HCT116 (cell line): ENCODE data around the gene RARG. TPM values are rescaled to one million over a fixed set of nuclear protein-coding genes. Genes with fewer than 3 reads are reported as not detected.
A peak's percentile ranks its signal among the peaks of the same experiment; 100 is the strongest.

Experiments used
- ATAC-seq: fragments of 200-7000 bp; cut with Tn5 transposase; 2 replicates; pipeline ENCODE4 v1.9.1; 2020; ENCODE audit warnings: mild to moderate bottlenecking, moderate library complexity
- BruUV-seq: library from RNA; stranded (reverse); fragments of 400-500 nt; replicated peaks from 2 replicates; lab custom pipeline; 2021; lab: Mats Ljungman, UMichigan
- CTCF ChIA-PET: fragments of 300-600 bp; sonication (Branson Sonifier 250); formaldehyde crosslinking; loops from one replicate; lab custom pipeline; 2021; ENCODE audit warnings: antibody characterized with exemption; lab: Charles Lee
- POLR2A ChIA-PET: fragments of 300-600, 350-600 bp; sonication (Branson Sonifier 250); formaldehyde crosslinking; loops from one replicate; lab custom pipeline; 2021; ENCODE audit warnings: antibody characterized with exemption; lab: Charles Lee
- RAD21 ChIA-PET, 2 experiments: fragments of 300-600 bp; sonication (Branson Sonifier 250); formaldehyde crosslinking; loops; one replicate each; lab custom pipeline; 2023; ENCODE audit warnings: low total read pairs in 2 of 2; ENCODE audit not compliant: uncharacterized antibody in 2 of 2, unreplicated experiment in 2 of 2, low non-redundant PET in 1 of 2; lab: Charles Lee
- DNase-seq: peaks from one replicate; pipeline ENCODE4 v3.0.0-alpha.2; 2010; ENCODE audit warnings: low read depth, low spot score
- H2AFZ ChIP-seq: fragments of 200-600 bp; shearing (Covaris generic), sonication (generic); 2 replicates; pipeline ENCODE4 v1.6.1; 2017; ENCODE audit warnings: low read depth, mixed run types, mixed read lengths, antibody characterized with exemption, low read length; ENCODE audit not compliant: poor library complexity, severe bottlenecking
- H3K27ac ChIP-seq: 2 replicates; pipeline ENCODE4 v1.5.1; 2012; ENCODE audit warnings: low read depth, low read length
- H3K27me3 ChIP-seq: fragments of 200-600 bp; sonication (generic); 2 replicates; pipeline ENCODE4 v1.6.1; 2016; ENCODE audit warnings: mixed run types, low read length, mixed read lengths; ENCODE audit not compliant: insufficient read depth
- H3K36me3 ChIP-seq, 2 experiments: fragments of 200-500 bp in 1 of 2; fragments of 200-600 bp in 1 of 2; sonication (Bioruptor generic) in 1 of 2; sonication (generic) in 1 of 2; 2 replicates each; pipeline versions ENCODE4 v1.5.1 to v1.6.1; 2014 to 2016; ENCODE audit warnings: low read length in 2 of 2, inconsistent platforms in 1 of 2, mixed read lengths in 1 of 2, mixed run types in 1 of 2; ENCODE audit not compliant: insufficient read depth in 2 of 2, control insufficient read depth in 1 of 2
- H3K4me1 ChIP-seq, 2 experiments: fragments of 200-600 bp in 1 of 2; sonication (generic) in 1 of 2; 2 replicates each; pipeline versions ENCODE4 v1.5.1 to v1.6.1; 2012 to 2017; ENCODE audit warnings: low read length in 2 of 2, inconsistent platforms in 1 of 2, mild to moderate bottlenecking in 1 of 2, mixed read lengths in 1 of 2, mixed run types in 1 of 2, moderate library complexity in 1 of 2; ENCODE audit not compliant: insufficient read depth in 2 of 2, control insufficient read depth in 1 of 2
- H3K4me2 ChIP-seq: fragments of 200-600 bp; sonication (generic); 2 replicates; pipeline ENCODE4 v1.6.1; 2017; ENCODE audit warnings: mixed run types, low read length, mixed read lengths
- H3K4me3 ChIP-seq, 2 experiments: fragments of 200-600 bp in 1 of 2; sonication (generic) in 1 of 2; replicated peaks in 1 of 2; 2 replicates each; pipeline ENCODE4 v1.5.1; 2011 to 2016; ENCODE audit warnings: low read length in 2 of 2, control low read depth in 1 of 2, low read depth in 1 of 2, mild to moderate bottlenecking in 1 of 2, mixed read lengths in 1 of 2, mixed run types in 1 of 2
- H3K79me2 ChIP-seq: fragments of 200-600 bp; sonication (generic); 2 replicates; pipeline ENCODE4 v1.6.1; 2017; ENCODE audit warnings: mild to moderate bottlenecking, mixed run types, low read length, moderate library complexity, mixed read lengths; ENCODE audit not compliant: insufficient read depth
- H3K9ac ChIP-seq: fragments of 200-600 bp; sonication (generic); 2 replicates; pipeline ENCODE4 v1.6.1; 2016; ENCODE audit warnings: low read length, mixed read lengths
- H3K9me2 ChIP-seq: fragments of 200-600 bp; sonication (generic), shearing (Covaris generic); 2 replicates; pipeline ENCODE4 v1.6.1; 2017; ENCODE audit warnings: mixed run types, mild to moderate bottlenecking, moderate library complexity; ENCODE audit not compliant: insufficient read depth
- H3K9me3 ChIP-seq, 2 experiments: fragments of 200-500 bp in 1 of 2; fragments of 200-600 bp in 1 of 2; sonication (Bioruptor generic) in 1 of 2; sonication (generic) in 1 of 2; 2 replicates each; pipeline ENCODE4 v1.6.1; 2014 to 2017; ENCODE audit warnings: low read length in 2 of 2, mixed read lengths in 2 of 2, inconsistent platforms in 1 of 2, low read depth in 1 of 2, mild to moderate bottlenecking in 1 of 2, mixed run types in 1 of 2, moderate library complexity in 1 of 2; ENCODE audit not compliant: control insufficient read depth in 1 of 2, insufficient read depth in 1 of 2
- H4K20me1 ChIP-seq: fragments of 200-600 bp; sonication (generic), shearing (Covaris generic); 2 replicates; pipeline ENCODE4 v1.6.1; 2017; ENCODE audit warnings: mixed run types, mild to moderate bottlenecking, moderate library complexity; ENCODE audit not compliant: insufficient read depth
- EGR1 ChIP-seq: IDR thresholded peaks from 2 replicates; pipeline ENCODE4 v1.6.1; 2012; ENCODE audit warnings: low read depth
- POLR2A ChIP-seq: IDR thresholded peaks from 2 replicates; pipeline ENCODE4 v1.7.0; 2011; ENCODE audit warnings: borderline replicate concordance; ENCODE audit not compliant: insufficient read depth, insufficient read length; ENCODE audit errors: extremely low read depth
- POLR2AphosphoS5 ChIP-seq: IDR thresholded peaks from 2 replicates; pipeline ENCODE4 v1.6.1; 2011; ENCODE audit warnings: mild to moderate bottlenecking, low read depth, low read length, moderate library complexity
- SRF ChIP-seq: IDR thresholded peaks from 2 replicates; pipeline ENCODE4 v1.6.1; 2012; ENCODE audit warnings: low read depth
- TCF7L2 ChIP-seq: IDR thresholded peaks from 2 replicates; pipeline ENCODE4 v1.7.0; 2011; ENCODE audit warnings: borderline replicate concordance, inconsistent platforms; ENCODE audit not compliant: insufficient read depth, insufficient read length; ENCODE audit errors: extremely low read depth
- YY1 ChIP-seq: IDR thresholded peaks from 2 replicates; pipeline ENCODE4 v1.6.1; 2011; ENCODE audit warnings: low read length, low read depth, moderate library complexity, mild to moderate bottlenecking; ENCODE audit not compliant: insufficient replicate concordance; ENCODE audit errors: extremely low read depth
- ZFX ChIP-seq: fragments of 450-650 bp; IDR thresholded peaks from 2 replicates; pipeline ENCODE4 v1.6.1; 2017
- intact Hi-C: fragments of 100-400 bp; cut with micrococcal nuclease; formaldehyde crosslinking; loops from 2 replicates; pipeline ENCODE4 v1.10.0; 2022
- total RNA-seq: library from RNA; stranded (reverse); gene quantifications from one replicate; pipeline ENCODE4 v1.2.1, GENCODE V29; 2021; ENCODE audit not compliant: unreplicated experiment
- TF ChIP-seq, protein P1 (sequence below): IDR thresholded peaks from 2 replicates; pipeline ENCODE4 v1.6.1; 2011; ENCODE audit warnings: mild to moderate bottlenecking, low read length, moderate library complexity; ENCODE audit not compliant: insufficient replicate concordance; ENCODE audit errors: extremely low read depth

Gene RARG
- total RNA-seq, 1 experiment from 2014 or later: 68.9 TPM

DNA sequence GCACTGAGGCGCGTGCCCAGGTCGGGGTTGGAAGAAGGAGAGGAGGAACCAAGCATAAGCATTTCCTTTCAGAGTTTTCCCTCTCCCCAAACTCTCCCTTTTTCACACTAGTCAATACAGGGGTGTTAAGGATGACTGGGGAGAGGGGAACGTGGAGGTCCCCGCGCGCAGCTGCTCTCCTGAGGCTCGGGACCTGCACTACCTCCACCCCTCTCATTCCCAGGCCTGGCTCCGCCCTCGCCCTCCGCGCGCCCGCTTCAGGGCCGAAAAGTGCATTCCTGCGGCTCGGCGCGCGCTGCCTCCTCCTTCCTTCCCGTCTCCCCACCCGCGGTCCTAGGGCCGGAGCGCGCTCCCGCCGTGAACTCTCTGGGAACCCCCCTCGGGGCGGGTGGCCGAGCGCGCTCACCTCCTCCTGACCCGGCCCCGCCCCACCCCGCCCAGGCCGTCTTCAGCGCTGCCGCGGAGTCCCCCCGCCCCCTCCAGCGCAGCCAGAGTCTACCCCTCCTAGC lies 11.3 kb downstream of the RARG start:
- peak; percentile 83 for DNase-seq
- intact Hi-C loops: loop anchor here (2.0 kb wide), 1 partner anchor 30 kb away; no protein-coding TSS in a partner anchor
- TF ChIP-seq ZFX: no peak
- TF ChIP-seq YY1: no peak
- TF ChIP-seq POLR2A: peak; percentile 4
- RAD21 ChIA-PET: interaction anchor here (0.7 to 1.7 kb wide), 4 partner anchors 20 to 101 kb away, joined by 3 to 4 read pairs (median 3); partner anchors contain the start of gene AAAS (in 1 of the 2)
- Histone ChIP-seq H3K27me3 (no peaks in the 10 kb centered on the region), H2AFZ (no peak overlapping the region), H3K4me3 (peak overlapping the region; percentile 72 to 88), H3K27ac (peak overlapping the region; percentile 99), H3K9me2 (no peaks in the 10 kb centered on the region), H3K36me3 (0 out of 4 replicates have a peak, but pooled peaks cover 0 to 2% of the 10 kb centered on the region in 2 experiments), H3K9ac (peak overlapping the region; percentile 93), H3K4me2 (peak overlapping the region; percentile 100), H4K20me1 (no peaks in the 10 kb centered on the region), H3K9me3 (no peaks in the 10 kb centered on the region), H3K4me1 (peaks cover 57 to 86% of the 10 kb centered on the region in 2 experiments), H3K79me2 (peaks cover 40% of the 10 kb centered on the region)
- CTCF ChIA-PET: interaction anchor here (1.5 to 2.5 kb wide), 3 partner anchors 31 to 101 kb away, joined by 3 to 12 read pairs (median 8); partner anchors contain the start of genes AAAS and PFDN5
- POLR2A ChIA-PET: interaction anchor here (1.1 to 2.5 kb wide), 3 partner anchors 9 to 45 kb away, joined by 3 to 7 read pairs (median 3); no protein-coding TSS in a partner anchor
- no TSS peak for BruUV-seq
- peak; percentile 77 for ATAC-seq

DNA sequence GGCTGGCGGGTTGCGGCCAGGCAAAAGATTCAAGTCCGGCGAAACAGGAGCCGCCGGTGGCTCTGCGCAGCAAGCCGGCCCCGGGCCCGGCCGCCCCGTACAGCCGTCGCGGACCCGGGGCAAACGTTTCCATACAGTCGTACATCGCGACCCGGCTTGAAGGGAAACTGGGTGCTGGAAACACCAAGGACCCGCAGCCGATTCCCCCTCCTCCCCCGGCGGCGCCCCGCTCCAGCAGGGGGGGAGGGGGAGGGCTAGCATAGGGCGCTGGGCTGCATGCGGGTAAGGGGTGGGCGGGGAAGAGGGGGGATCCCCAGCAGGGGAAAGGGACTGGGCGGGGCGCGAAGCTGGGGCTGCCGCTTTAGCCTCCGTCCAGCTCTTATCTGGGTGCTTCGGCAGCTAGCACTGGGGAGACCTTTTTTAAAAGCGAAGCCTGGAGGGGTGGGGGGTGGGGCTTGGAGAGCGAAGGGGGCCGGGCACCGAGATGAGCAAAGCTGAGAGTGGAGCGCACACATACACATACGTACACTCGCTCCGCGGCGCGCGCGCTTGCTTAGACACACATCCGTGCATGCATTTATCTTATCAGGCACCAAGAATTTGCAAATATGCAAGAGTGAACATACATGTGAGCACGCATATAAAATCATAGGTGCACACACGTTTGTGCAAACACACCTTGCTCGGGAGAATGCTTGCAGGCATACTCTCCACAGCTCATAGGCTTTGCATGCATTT lies 11.9 kb downstream of the RARG start:
- H3K36me3 ChIP-seq: peaks cover 0 to 2% of the 10 kb centered on the region in 2 experiments; a peak in 1 of 4 replicates
- peak overlapping the region; percentile 93 for H3K9ac ChIP-seq
- H3K4me2 ChIP-seq: peak overlapping the region; percentile 100
- H3K9me2 ChIP-seq: no peaks in the 10 kb centered on the region
- H3K27ac ChIP-seq: peak overlapping the region; percentile 99
- H3K79me2 ChIP-seq: peaks cover 40% of the 10 kb centered on the region
- DNase-seq (peak; percentile 46), ATAC-seq (peak; percentile 55)
- CTCF ChIA-PET: interaction anchor here (1.4 to 2.5 kb wide), 5 partner anchors 31 to 154 kb away, joined by 3 to 12 read pairs (median 5); partner anchors contain the start of genes AAAS and PFDN5
- RAD21 ChIA-PET: interaction anchor here (1.0 to 1.7 kb wide), 3 partner anchors 31 to 101 kb away, joined by 3 read pairs; partner anchors contain the start of gene AAAS (in 1 of the 2)
- no peaks in the 10 kb centered on the region for H3K27me3 ChIP-seq
- H4K20me1 ChIP-seq: no peaks in the 10 kb centered on the region
- peaks cover 51 to 80% of the 10 kb centered on the region in 2 experiments for H3K4me1 ChIP-seq
- H3K4me3 ChIP-seq: peak overlapping the region; percentile 72 to 88
- no peak; the same call in 1 of the 2 replicates for TF ChIP-seq ZFX
- TF ChIP-seq TCF7L2: no peak
- TF ChIP-seq, protein P1, sequence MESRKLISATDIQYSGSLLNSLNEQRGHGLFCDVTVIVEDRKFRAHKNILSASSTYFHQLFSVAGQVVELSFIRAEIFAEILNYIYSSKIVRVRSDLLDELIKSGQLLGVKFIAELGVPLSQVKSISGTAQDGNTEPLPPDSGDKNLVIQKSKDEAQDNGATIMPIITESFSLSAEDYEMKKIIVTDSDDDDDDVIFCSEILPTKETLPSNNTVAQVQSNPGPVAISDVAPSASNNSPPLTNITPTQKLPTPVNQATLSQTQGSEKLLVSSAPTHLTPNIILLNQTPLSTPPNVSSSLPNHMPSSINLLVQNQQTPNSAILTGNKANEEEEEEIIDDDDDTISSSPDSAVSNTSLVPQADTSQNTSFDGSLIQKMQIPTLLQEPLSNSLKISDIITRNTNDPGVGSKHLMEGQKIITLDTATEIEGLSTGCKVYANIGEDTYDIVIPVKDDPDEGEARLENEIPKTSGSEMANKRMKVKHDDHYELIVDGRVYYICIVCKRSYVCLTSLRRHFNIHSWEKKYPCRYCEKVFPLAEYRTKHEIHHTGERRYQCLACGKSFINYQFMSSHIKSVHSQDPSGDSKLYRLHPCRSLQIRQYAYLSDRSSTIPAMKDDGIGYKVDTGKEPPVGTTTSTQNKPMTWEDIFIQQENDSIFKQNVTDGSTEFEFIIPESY: no peak
- no peak for TF ChIP-seq SRF
- no peak for TF ChIP-seq EGR1
- TF ChIP-seq POLR2AphosphoS5: no peak
- TF ChIP-seq, all 23 proteins: peak for 0
- Histone ChIP-seq H2AFZ (no peak overlapping the region), H3K9me3 (no peaks in the 10 kb centered on the region)
- POLR2A ChIA-PET: interaction anchor here (0.7 to 2.5 kb wide), 4 partner anchors 10 to 100 kb away, joined by 3 to 7 read pairs (median 3); no protein-coding TSS in a partner anchor
- BruUV-seq: no TSS peak
- intact Hi-C loops: loop anchor here (1.0 to 2.0 kb wide), 2 partner anchors 31 to 48 kb away; partner anchors contain the start of gene ESPL1
